ENCODE measurements around the gene CASTOR2. TPM values are rescaled to one million over a fixed set of nuclear protein-coding genes. Genes with fewer than 3 reads are reported as not detected.

The CASTOR2 gene
- total RNA-seq, 2 donors from 2014 or later = 4.2 to 4.9 TPM

DNA sequence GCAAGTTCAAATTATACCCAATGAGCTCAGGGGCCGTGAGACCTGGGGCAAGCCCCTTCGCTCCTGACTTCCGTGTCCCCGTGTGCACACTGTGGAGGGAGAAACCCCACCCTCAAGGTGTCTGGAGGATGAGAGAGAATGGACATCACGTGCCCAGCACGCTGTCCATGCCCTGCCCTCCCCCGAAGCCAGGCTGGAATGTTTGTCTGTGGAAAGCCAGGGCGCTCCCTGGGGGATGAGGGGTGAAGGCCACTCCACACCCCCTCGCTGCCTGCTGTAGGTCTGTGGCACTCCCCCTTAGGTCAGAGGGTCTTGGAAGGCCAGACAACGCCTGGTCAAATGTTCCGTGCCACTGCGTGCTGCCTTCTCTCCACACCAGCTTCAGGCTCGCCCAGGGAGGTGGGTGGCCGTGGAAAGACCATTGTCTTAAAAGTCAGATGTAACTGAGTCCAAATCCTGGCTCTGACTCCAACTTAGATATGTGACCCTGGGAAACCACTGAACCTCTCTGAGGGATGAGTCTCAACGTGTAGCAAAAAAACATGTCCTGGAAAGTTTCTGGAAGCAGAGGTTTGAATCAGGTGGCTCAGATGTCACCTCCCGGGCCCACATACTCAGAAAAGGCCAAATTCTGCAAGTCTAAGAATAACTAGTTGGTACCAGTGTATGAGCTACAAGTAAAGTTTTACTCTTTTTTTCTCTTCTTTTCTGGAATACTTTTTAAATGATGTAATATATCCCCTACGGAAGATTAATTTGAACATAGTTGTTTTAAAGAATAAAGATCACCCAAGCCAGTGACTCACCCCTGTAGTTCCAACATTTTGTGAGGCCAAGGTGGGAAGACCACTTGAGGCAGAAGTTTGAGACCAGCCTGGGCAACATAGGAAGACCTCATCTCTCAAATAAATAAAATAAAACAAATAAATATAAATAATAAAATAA lies 84.2 kb downstream of the CASTOR2 start:
- no peaks in the 10 kb centered on the region for H3K36me3 ChIP-seq
- TF ChIP-seq, protein P1, sequence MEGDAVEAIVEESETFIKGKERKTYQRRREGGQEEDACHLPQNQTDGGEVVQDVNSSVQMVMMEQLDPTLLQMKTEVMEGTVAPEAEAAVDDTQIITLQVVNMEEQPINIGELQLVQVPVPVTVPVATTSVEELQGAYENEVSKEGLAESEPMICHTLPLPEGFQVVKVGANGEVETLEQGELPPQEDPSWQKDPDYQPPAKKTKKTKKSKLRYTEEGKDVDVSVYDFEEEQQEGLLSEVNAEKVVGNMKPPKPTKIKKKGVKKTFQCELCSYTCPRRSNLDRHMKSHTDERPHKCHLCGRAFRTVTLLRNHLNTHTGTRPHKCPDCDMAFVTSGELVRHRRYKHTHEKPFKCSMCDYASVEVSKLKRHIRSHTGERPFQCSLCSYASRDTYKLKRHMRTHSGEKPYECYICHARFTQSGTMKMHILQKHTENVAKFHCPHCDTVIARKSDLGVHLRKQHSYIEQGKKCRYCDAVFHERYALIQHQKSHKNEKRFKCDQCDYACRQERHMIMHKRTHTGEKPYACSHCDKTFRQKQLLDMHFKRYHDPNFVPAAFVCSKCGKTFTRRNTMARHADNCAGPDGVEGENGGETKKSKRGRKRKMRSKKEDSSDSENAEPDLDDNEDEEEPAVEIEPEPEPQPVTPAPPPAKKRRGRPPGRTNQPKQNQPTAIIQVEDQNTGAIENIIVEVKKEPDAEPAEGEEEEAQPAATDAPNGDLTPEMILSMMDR (IDR thresholded peaks at IDR 0.05) = no peak

DNA sequence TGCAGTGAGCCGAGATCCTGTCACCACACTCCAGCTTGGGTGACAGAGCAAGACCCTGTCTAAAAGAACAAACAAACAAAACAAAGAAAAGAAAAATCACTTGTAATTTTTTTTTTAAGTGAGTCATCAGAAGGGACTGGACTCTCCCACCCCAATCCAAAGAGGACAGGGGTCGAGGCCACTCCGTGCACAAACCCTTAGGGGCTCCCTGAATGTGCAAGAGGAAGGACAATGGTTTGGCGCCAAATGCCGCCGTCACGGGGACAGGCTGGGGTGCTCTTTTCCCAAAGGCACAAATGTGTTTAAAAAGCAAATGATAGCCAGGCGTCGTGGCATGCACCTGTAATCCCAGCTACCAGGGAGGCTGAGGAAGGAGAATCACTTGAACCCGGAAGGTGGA lies 85.3 kb downstream of the CASTOR2 start:
- Histone ChIP-seq H3K36me3 (no peaks in the 10 kb centered on the region), H3K4me1 (no peaks in the 10 kb centered on the region), H3K9me3 (no peaks in the 10 kb centered on the region), H3K4me3 (no peak overlapping the region), H3K9ac (ENCODE audit: low read depth in 2 of 2, low read length in 2 of 2) (no peak overlapping the region), H3K27ac (no peak overlapping the region), H3K27me3 (no peaks in the 10 kb centered on the region)
- DNase-seq = no peak
- intact Hi-C loops (cut with DNase I) = no loop called here
- TF ChIP-seq, protein P1 (IDR thresholded peaks at IDR 0.05) = no peak

More for the DNA sequence above, 84.2 kb downstream of the CASTOR2 start:
- H3K4me1 ChIP-seq = no peaks in the 10 kb centered on the region
- H3K9ac ChIP-seq (ENCODE audit: low read depth in 2 of 2, low read length in 2 of 2) = no peak overlapping the region
- H3K27ac ChIP-seq = no peak overlapping the region
- H3K27me3 ChIP-seq = no peaks in the 10 kb centered on the region
- no peaks in the 10 kb centered on the region for H3K9me3 ChIP-seq
- intact Hi-C loops (cut with DNase I) = no loop called here
- H3K4me3 ChIP-seq = no peak overlapping the region
- DNase-seq = no peak

DNA sequence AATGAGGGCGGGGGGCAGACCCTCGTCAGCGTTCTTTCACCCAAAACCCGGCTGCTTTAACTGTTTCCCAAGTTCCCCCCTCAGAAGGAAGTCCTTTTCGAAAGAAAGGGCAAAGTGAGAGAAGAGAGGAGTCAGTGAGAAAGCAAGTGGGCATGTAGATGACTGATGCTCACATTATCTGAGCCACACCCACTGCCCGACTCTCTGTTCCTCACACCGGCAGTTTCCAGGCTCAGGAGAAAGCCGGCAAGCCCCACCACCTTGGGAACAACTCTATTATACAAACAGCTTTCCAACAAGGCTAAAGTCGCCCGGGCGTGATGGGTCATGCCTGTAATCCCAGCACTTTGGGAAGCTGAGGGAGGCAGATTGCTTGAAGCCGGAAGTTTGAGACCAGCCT lies 86.0 kb downstream of the CASTOR2 start:
- TF ChIP-seq, protein P1 (IDR thresholded peaks at IDR 0.05) = no peak
- no peak for DNase-seq
- Histone ChIP-seq H3K27ac (no peak overlapping the region), H3K4me1 (no peaks in the 10 kb centered on the region), H3K4me3 (no peak overlapping the region), H3K27me3 (no peaks in the 10 kb centered on the region), H3K9ac (ENCODE audit: low read depth in 2 of 2, low read length in 2 of 2) (no peak overlapping the region), H3K9me3 (no peaks in the 10 kb centered on the region), H3K36me3 (no peaks in the 10 kb centered on the region)
- intact Hi-C loops (cut with DNase I) = no loop called here

DNA sequence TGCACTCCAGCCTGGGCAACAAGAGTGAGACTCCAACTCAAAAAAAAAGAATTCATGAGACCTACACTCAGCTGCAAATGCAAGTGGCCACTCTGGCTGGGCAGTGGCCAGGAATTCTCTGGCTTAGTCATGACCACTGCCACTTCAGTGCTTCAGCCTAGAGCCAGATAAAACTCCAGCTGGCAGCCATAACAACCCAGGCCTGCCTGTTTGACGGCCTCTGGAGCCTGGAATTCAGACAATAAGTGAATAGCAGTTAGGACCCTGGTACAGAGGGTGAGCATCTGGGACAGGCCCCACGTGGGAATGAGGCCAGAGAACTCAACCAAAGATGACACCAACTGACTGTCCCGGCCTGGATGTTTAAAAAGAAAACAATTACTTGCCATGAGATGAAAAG lies 90.2 kb downstream of the CASTOR2 start:
- H3K4me1 ChIP-seq = no peaks in the 10 kb centered on the region
- no peak overlapping the region for H3K27ac ChIP-seq
- peak; percentile 33 for DNase-seq
- no peaks in the 10 kb centered on the region for H3K27me3 ChIP-seq
- H3K9me3 ChIP-seq = no peaks in the 10 kb centered on the region
- H3K9ac ChIP-seq (ENCODE audit: low read depth in 2 of 2, low read length in 2 of 2) = no peak overlapping the region
- intact Hi-C loops (cut with DNase I) = no loop called here
- H3K4me3 ChIP-seq = no peak overlapping the region
- peaks cover 12% of the 10 kb centered on the region for H3K36me3 ChIP-seq
- TF ChIP-seq, protein P1 (IDR thresholded peaks at IDR 0.05) = no peak

DNA sequence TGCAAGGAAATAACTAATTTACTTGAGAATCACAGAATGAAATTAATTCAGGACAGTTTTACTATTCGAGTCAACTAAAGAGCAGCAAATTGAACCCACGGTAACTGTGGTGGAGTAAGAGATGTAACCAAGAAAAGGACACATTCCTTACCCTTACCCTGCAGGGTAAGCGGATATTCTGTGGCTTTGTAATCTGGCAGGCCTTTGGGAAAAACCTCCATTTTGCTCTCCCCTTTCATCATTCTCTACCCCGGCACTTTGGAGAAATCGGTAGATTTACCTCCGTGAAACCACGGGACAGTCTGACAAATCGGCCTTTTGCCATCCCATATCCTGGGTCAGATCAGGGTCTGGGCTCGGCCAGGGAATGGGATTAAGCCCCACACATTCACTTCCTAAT lies 90.7 kb downstream of the CASTOR2 start:
- Histone ChIP-seq H3K36me3 (peaks cover 12% of the 10 kb centered on the region), H3K9ac (ENCODE audit: low read depth in 2 of 2, low read length in 2 of 2) (no peak overlapping the region), H3K27ac (no peak overlapping the region), H3K9me3 (no peaks in the 10 kb centered on the region), H3K4me1 (no peaks in the 10 kb centered on the region), H3K4me3 (no peak overlapping the region), H3K27me3 (no peaks in the 10 kb centered on the region)
- TF ChIP-seq, protein P1 (IDR thresholded peaks at IDR 0.05) = no peak
- DNase-seq = no peak
- intact Hi-C loops (cut with DNase I) = no loop called here

Measured in colonic mucosa (tissue), 4 donors.